Measurements from ENCODE around the gene TCERG1L.

Gene TCERG1L

DNA sequence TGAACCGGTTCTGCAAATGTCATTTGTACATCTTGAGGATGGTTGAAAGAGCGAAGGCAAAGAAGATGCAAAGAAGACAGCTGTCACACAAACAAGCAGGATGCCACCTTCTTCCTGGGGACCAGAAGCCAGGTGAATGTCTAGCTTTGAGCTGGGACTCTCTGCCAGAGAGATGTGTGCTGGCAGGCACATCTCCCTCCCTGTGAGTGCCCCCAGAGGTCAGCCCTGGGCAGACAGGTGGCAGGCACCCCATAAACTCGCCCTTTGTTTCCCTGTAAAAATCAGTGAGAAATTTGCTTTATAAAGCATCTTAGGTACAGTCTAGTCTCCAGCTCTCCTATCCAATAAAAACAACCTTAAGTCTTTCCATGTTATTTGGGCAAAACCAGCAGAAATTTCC is 2.6 kb upstream of the TCERG1L start:
- no peak for DNase-seq

DNA sequence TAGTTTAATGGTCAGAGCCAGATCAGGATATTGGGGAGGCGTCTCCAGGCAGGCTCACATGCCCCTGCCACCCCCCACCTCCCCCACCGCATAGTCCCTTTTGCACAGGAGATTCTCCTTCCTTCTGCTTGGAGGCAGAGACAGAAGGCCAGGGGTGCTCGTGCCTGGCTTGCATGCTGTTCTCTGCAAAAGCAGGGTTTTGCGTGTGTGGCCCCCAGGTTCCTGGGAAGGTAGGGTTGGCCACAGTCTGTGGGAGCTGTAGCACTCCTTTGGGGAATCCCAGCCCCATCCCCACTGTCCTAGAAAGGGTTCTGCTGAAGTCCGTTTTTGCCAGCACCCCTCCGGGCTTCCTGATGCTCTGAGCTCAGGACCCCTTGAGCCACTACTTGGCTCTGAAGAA is 1.9 kb upstream of the TCERG1L start:
- no peak for DNase-seq

DNA sequence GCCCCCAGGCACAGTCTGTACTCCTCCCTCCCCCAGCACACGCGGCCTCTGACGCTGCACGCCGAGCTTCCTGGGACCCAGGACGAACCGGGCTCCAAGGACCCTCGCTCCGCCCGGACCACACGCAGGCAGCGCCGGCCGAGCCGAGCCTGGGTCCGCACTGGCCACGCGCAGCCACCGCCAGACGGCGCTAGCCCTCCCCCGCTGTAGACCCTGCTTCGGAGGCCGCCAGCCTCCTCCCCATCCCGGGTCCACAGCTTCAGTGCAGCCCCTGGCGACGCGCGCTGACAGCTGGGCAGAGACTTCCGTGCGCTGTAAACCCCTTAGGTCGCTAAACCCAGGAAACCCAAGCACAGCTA is 936 bp upstream of the TCERG1L start:
- DNase-seq: no peak

DNA sequence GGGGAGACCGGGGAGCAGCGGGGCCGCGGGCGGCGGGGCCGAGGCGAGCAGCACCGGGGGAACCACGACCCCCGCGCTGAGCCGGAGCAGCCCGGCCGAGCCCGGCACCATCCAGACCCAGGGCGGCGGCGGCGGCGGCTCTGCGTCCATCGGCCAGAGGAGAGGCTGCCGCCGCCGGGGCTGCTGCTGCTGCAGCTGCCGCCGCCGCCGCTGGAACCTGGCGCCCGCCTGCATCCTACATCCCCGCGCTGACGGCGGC is 190 bp downstream of the TCERG1L start:
- no peak for DNase-seq

DNA sequence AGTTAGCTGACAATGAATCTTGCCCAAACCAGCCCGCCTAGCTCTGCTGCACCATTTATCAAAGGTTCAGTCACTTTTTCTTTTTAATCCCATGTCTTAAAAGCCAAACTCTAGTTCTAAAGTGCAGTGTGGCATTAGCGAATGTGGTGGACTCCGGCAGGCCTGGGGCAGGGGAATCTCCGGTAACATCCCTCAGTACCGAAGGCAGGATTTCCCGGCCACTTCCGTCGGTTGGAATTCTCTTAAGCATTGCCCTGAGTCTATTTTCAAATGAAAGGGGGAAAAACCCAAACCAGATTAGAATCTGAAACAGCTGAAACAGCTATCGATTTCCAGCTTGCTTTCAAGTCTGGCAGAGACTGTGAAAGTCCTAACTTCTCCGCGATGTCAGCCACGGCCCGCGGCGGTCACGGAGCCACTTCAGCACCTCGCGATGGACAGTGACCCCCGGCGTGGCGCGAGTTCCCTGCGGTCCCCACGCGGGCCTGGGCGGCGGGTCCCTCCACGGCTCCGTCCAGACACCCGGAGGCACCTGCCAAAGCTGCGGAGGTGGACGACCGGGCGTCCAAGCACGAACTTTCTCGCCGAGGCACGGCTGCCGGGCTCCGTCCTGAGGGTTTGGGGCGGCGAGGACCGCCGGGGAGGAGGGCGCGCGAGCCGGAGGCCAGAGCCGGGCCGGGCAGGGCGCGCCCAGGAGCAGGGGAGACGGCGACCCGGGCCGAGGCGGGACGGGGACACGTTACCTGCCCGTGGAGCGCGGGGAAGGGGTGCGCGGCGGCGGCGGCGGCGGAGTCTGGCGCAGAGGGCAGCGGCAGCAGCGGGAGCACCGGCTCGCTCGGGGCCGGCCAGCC is 745 bp downstream of the TCERG1L start:
- DNase-seq: no peak

DNA sequence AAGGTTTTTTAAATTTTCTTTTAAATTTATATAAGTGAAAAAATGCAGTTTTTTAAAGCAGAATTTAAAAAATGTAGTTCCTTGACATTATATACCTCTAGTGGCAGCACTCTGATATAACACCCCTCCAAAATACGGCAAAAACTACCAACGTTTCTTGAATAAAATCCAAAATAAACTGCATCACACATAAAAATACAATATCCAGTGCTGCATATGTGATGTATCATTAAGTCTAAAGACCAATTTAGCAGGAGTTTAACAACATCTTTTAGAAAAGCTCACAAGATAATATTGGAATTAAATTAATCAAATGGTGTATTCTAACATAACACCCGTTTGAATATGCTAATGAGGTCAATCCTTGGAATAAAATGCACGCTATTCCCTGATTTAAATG is 1.4 kb downstream of the TCERG1L start:
- DNase-seq: no peak

DNA sequence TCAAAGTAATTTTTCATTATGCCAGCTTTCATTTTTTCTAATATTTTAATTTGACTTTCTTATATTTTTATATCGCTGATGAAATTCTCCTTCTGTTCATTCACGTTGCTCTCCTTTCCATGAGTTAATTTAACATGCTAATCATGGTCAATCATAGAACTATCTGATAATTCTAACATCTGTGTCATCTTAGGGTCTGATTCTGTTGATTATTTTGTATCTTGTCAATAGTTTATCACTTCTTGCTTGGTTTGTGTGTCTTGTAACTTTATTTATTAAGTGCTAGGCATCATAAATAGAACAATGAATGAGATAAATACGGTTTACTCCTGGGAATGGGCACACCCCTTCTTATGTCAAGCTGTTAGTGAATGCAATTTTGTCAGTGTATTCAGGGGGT is 11.0 kb downstream of the TCERG1L start:
- no peak for DNase-seq

DNA sequence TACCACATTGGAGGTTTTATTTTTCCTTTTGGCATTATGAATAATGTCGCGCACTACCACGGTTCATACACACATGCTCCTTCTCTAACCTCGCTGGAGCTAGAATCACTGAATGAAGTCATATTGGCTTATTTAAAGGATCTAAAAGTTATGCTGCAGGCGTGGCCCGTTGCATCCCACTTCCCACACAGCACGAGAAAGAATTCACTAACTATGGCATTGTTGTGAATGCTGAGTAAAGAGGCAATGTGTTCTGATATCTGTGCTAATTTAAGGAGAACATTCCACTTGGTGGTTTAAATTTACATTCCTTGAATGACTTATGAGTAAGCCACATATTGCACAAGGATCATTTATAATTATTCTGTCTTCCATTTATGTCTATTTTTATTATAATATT is 20.7 kb downstream of the TCERG1L start:
- DNase-seq: no peak

DNA sequence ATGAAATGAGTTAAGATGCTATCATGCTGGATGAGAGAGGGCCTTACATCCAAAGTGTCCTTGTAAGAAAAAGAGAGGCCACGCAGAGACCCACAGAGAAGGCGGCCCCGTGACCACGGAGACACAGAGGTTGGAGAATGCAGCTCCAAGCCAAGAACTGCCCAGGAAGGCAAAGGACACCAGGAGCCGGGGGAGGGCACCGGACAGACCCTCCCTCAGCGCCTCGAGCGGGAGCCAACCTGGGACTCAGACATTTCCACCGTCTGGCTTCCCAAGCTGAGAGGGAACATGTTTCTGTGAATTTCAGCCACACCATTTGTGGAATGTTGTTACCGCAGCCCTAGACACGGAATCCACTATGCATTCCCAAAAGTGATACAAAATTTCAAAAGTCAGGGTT is 22.9 kb downstream of the TCERG1L start:
- no peak for DNase-seq

DNA sequence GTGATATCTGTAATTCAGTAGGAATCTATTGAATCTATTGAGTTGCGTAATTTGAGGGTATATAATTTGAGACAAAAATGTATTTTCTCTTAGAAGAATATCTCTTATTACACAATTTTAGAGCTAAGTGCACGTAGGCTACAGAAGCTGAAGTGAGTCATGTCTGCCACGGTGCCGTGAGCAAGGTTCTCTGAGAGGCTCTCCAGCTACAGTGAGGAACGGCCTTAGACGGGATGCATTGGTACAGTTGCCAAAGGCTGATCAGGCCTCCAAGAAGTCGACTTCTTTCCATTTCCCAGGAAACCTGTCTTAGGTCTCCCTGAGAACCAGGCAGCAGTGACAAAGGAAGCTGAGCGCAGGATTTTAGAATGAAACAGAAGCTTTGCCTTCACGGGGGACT is 28.6 kb downstream of the TCERG1L start:
- no peak for DNase-seq

DNA sequence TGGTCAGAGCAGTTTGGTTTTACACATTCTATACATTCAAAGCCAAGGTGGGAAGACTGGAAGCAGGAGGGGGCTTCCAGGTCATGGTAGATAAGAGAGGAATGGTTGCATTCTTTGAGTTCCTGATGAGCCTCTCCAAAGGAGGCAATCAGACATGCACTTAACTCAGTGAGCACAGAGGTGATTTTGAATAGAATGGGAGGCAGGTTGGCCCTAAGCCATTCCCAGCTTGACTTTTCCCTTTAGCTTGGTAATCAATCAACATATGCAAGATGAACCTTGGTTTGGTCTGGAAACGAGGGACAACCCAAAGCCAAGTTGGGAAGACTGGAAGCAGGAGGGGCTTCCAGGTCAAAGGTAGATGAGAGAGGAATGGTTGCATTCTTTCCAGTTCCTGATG is 31.4 kb downstream of the TCERG1L start:
- DNase-seq: no peak

DNA sequence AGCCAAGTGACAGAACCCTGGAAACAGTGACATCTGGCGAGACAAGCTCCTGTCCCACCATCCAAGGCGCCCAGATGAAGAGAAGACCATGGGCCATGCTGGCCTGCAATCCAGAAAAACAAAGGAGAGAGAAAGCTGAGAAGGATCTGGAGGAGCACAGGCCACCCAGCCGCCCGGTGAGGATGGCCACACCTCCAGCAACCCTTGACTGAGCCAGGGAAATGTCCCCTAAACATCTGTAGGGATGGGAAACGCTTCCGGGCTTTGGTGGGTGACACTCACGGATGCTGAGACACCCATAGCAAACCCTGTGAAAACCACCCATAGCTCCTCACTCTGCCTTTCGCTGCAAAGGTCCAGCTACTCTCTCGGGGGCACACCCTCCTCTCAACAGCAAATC is 32.0 kb downstream of the TCERG1L start:
- DNase-seq: no peak

DNA sequence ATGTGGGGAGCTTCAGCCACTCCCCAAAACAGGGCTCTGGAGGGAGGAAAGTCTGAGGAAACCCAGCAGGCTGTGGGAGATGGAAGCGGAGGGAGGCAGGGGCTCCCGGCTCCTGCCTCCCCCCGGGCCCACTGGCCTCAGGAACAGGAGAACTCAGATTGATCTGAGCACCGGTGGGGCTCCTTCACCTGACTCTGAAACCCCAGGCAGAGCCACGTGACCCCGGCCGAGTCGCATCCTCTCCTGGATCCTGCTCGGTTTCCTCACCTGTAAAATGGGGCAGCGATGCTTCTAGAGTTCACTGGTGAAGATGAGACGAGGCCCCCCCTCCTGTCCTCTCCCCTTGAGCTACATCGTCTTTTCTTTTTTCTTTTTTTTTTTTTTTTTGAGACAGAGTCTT is 33.6 kb downstream of the TCERG1L start:
- DNase-seq: no peak

DNA sequence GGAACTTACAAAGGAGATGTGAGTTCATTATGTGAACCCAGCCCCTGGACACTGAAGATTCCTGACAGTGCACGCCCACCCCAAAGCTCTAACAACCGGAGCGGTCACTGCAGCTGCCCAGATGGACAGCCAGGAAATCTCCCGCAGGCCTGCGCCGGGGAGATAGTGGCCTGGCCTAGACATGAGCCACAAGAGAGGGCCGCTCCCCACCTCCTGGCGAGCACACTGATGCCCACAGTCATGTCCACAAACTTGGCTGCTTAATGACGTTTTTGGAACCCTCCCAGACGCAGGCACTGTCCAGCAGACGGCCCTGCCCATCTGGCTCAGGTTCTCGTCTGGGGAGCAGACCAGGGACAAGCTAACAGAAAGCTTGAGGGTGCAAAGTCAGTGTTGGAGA is 34.2 kb downstream of the TCERG1L start:
- no peak for DNase-seq

DNA sequence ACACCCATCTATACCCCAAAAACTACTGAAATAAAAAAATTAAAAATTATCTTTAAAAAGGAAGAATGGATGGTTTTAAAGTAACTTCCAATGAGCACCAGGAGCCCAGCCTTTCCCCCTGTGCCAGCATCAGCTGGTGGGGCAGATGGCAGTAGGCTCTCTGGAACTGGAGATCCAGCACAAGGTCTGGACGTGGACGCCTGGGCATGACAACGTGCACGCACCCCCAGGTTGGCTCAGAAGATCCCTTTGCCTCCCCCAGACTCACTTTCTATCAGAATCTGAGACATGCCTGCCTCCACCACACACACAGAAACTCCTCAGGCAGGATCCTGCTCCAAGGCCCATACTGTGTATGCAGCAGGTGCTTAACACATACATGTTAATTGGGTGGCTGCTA is 35.8 kb downstream of the TCERG1L start:
- no peak for DNase-seq

DNA sequence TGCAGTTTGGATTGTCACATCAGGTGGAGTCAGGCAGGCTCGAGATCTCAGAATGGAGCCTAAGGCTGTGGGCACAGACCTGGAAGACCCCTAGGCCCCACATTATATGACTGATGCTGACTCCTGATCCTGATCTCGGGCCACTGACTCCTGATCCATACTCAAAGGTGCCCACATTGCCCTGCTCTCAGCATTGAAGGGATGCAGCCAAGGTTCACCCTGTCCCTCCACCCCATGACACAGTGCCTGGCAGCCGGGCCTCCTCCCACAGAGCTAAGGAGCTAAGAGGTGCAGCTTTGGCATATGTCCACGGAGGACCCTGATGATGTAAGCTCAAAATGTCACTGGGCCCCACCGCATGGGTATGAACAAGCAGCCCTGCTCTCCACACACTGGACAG is 36.6 kb downstream of the TCERG1L start:
- DNase-seq: no peak

DNA sequence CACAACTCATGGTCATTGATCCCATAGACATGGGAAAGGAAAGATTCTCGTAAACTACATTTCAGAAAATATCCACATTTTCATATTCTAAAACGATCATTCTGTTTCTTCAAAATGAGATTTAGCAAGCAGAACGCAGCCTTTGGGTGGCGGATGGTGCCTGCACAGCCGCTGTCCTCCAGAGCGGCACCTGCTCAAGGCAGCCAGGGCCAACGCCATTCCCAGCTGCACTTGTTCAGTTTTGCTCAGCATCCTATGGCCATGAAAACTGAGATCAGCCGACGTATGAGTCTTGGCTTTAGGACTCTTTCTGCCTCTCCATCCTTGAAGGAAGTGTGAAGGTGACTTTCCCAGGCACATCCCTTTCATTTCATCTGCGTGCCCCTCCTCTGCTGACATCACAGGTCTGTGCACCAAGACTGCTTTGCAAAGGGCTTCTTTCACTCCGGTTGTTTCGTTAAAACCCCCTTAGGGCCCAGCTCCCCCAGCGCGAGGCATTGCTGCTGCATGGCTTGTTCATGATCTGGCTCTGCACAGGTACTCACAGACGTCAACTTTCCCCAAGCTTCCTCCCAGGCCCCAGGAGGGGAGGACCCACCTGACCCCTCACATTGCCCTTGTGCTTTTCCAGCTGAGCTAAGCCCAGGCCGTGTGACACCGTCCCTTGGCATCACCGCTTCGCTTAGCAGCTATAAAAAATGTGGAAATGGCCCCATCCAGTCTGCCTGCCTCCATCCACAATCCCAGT is 37.2 kb downstream of the TCERG1L start:
- no peak for DNase-seq

DNA sequence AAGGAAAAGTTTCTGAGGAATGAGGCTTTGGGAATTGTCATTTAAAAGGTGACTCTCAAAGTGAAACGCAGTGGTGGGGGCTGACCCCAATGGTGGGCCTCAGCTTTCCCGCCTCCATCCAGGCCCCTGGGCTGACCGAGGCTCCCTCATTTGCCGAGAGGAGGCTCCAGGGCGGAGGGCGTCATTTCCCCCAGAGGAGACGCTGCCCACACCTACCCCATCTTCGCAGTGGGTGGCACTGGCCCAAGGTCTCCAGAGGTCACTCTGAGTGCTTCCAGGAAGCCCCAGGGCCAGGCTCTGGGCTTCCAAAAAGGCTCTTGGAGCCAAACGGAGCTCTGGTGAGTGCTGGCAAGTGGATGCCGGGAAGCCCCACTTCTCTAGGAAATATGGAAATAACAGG is 38.0 kb downstream of the TCERG1L start:
- no peak for DNase-seq

DNA sequence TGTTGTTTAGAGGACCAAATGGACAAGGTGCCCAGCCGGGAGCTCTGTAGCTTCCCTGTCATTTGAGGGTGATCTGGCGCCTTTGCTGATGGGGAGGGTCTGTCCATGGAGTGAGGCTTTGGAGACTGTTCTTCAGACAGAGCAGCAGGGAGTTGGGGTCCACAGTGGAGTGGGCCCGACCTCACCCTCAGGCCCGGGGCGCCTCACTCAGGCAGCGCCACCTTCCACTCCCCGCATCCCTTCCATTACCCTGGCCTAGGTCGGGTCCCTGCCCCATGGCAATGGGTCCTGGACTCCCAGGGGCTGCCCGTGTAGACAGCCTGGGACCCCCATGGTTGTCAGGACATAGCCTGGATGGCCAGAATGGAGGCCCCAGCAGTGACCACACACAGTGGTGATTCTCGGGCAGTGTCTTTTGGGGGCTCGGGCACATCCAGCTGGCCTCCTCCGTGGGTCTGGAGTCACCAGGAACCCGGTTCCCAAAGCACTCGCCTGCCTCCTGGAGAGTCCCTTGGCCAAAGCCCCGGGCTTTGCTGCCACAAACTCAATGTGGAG is 38.5 kb downstream of the TCERG1L start:
- no peak for DNase-seq

DNA sequence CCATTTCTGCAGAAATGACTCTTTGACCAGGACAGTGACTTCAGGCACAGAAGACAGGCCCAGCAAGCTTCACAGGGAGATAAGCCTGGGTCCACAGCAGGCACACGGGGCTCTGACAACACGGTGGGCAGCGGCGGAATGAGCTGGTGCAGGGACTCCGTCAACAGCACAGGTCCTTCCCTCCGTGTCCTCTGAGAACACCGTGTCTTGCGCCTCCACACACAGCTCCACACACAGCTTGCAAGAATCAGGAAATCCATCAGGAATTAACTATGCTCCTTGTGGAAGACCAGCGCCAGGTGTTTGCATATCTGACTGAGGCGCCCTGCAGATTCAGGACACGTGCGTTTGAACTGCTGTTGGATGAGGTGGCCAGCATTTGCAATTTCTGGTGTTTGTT is 39.6 kb downstream of the TCERG1L start:
- no peak for DNase-seq

DNA sequence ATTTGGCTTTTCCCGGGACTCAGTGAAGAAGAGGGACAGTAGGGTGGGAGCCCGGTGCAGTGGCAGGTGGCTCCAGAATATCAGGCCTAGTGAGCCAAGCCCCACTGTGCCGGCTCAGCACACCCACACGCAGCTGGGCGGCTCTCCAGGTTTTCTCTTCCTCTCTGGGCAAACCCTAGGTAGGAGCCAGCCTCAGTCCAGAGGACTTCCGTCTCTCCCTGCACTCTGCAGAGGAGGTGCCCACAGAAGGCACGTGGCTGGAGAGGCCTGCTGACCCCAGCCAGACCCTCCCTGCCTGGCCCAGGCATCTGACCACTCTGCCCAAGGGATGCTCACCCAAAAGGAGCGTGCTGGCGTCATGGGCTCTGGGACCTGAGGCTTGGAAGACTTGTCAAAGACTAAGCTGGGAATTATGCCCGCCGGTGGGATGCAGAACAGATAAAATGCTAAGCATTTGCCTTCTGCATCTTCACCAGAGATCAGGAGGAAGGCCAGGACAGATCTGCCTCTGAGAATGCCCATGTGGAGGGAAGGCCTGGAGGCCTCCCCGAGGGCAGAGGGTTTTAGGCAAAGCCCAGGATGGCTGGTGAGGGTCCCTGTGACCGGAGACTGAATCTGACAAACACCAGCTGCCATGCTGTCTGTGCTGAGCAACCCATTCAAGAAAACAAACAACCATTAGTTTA is 40.2 kb downstream of the TCERG1L start:
- DNase-seq: no peak

DNA sequence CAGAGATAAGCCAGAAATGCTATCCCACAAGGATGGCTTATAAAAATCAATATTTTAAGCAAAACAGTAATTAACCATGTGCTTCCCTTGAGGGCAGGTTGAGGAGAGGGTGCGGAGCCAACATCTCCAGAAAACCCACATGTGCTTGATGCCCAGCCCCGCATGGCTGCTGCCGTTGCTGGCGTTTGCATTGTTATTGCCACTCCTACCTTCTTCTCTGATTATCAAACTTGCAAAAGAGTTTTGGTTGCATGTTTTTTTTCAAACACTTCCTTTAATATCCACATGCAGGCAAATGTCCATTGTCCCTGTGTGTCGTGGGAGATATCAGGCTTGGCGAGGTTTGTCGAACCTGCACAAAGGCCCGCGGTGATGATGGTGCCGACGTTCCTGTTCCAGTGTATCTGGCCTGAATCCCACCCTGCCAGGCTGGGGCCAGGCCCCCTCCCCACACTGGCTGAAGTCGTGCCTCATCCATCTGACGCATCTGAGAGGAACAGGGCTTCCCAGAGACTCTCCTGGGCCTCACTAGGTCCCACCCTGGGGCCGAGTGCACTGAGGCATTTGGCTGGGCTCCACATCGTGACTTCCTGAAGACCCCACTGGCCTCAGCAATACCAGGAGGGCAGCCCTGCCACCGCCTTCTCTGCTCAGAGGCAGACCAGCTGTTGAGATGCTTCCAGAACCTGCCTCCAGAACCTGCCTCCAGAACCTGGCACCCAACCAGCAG is 40.9 kb downstream of the TCERG1L start:
- DNase-seq: no peak

DNA sequence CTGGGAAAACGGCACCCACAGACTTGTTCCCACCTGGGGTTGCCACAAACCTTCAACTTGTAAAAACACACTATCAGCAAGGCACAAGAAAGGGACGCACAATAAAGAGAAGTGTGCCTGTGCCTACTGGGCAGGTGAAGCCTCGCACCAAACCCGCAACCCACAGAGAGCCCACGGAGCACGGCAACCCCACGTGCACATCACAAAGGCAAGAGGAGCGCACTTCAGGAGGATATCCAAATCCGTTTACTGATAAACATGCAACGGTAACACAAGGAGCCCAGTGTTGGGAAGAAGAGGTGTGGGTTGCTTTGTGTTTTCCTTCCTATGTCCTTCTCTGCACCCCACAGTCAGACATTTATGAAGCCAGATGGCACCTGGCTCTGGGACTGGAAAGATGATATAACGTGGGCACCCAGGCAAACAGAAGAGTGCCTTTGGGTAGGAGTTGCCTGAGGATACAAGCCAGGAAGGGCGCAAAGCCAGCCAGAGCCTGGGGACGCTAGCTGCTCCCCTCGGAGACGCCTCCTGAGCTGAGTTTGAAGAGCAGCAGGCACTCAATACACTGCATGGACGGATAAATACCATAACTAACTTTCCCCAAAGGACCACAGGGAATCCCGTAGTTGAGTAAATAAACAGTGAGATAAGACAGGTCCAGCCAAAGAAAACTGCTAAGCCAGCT is 41.6 kb downstream of the TCERG1L start:
- DNase-seq: no peak
